Parathyroid adenoma (tissue), 2 donors: ENCODE data around the gene SMO.

Source experiments
- H2AFZ ChIP-seq: fragments of 300-600 bp; sonication (generic); one replicate; pipeline ENCODE4 v1.7.0; 2017; ENCODE audit warnings: antibody characterized with exemption, mild to moderate bottlenecking
- H3K27ac ChIP-seq: fragments of 300-600 bp; sonication (generic); one replicate; pipeline ENCODE4 v1.7.0; 2017
- H3K27me3 ChIP-seq: fragments of 300-600 bp; sonication (generic); one replicate; pipeline ENCODE4 v1.7.0; 2017; ENCODE audit warnings: low read length; ENCODE audit not compliant: control insufficient read depth, insufficient read depth
- H3K36me3 ChIP-seq: fragments of 300-600 bp; sonication (generic); one replicate; pipeline ENCODE4 v1.7.0; 2017; ENCODE audit warnings: low read length; ENCODE audit not compliant: control insufficient read depth, insufficient read depth
- H3K4me1 ChIP-seq: fragments of 300-600 bp; sonication (generic); one replicate; pipeline ENCODE4 v1.7.0; 2017; ENCODE audit warnings: control low read depth
- H3K4me2 ChIP-seq: fragments of 300-600 bp; sonication (generic); one replicate; pipeline ENCODE4 v1.7.0; 2017; ENCODE audit warnings: low read length
- H3K4me3 ChIP-seq: fragments of 300-600 bp; sonication (generic); one replicate; pipeline ENCODE4 v1.7.0; 2017; ENCODE audit warnings: low read depth, low read length
- H3K79me2 ChIP-seq: fragments of 300-600 bp; sonication (generic); one replicate; pipeline ENCODE4 v1.7.0; 2017; ENCODE audit warnings: control low read depth
- H3K9ac ChIP-seq: fragments of 300-600 bp; sonication (generic); one replicate; pipeline ENCODE4 v1.7.0; 2017; ENCODE audit warnings: mild to moderate bottlenecking
- H3K9me3 ChIP-seq: fragments of 300-600 bp; sonication (generic); one replicate; pipeline ENCODE4 v1.7.0; 2017; ENCODE audit warnings: low read length; ENCODE audit not compliant: control insufficient read depth
- TF ChIP-seq, protein P1 (sequence below): fragments of 300-600 bp; sonication (generic); IDR thresholded peaks from one replicate; pipeline ENCODE4 v1.7.0; 2017; ENCODE audit warnings: antibody characterized with exemption, mild to moderate bottlenecking
- donor health status: primary hyperparathyroidism.

SMO gene

DNA sequence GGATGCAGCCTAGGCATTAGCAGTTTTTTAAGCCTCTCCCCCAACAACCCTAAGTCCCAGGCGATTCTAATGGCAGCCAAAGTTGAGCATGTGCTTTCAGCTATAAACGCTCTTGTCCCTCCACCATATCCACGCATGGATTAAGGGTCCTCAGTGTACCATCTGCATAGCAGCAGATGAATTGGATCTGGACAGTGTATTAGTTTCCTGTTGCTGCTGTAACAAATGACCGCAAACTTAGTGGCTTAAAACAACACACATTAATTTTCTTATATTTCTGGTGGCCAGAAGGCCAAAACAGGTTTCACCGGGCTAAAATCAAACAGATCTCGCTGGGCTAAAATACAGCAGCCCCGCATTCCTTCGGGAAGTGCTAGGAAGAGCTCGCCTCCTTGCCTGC is 30.8 kb upstream of the SMO start:
- TF ChIP-seq, protein P1, sequence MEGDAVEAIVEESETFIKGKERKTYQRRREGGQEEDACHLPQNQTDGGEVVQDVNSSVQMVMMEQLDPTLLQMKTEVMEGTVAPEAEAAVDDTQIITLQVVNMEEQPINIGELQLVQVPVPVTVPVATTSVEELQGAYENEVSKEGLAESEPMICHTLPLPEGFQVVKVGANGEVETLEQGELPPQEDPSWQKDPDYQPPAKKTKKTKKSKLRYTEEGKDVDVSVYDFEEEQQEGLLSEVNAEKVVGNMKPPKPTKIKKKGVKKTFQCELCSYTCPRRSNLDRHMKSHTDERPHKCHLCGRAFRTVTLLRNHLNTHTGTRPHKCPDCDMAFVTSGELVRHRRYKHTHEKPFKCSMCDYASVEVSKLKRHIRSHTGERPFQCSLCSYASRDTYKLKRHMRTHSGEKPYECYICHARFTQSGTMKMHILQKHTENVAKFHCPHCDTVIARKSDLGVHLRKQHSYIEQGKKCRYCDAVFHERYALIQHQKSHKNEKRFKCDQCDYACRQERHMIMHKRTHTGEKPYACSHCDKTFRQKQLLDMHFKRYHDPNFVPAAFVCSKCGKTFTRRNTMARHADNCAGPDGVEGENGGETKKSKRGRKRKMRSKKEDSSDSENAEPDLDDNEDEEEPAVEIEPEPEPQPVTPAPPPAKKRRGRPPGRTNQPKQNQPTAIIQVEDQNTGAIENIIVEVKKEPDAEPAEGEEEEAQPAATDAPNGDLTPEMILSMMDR: no peak
- no peaks in the 10 kb centered on the region for H3K79me2 ChIP-seq
- no peak overlapping the region for H2AFZ ChIP-seq
- no peak overlapping the region for H3K4me3 ChIP-seq
- peaks cover 2% of the 10 kb centered on the region for H3K4me1 ChIP-seq
- no peaks in the 10 kb centered on the region for H3K36me3 ChIP-seq
- no peak overlapping the region for H3K4me2 ChIP-seq
- no peaks in the 10 kb centered on the region for H3K9me3 ChIP-seq
- no peaks in the 10 kb centered on the region for H3K27me3 ChIP-seq
- no peak overlapping the region for H3K27ac ChIP-seq
- no peak overlapping the region for H3K9ac ChIP-seq

DNA sequence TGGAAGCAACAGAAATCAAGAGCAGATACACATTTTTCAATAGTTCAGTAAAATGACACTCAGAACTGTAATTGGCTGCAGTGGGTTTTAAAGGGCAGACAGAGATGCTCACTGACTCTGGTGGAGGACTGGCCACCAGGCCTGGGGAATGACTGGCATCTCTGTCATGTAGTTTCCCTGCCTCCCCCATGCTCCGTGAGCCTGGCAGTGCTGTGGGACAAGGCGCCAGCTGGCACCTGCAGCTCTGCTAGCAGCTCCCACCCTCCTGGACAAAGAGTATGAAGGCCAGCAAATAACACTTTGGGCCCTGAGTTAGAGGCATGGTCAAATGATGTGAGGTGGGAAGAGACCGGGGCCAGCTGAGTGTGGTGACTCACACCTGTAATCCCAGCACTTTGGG is 28.9 kb upstream of the SMO start:
- no peak overlapping the region for H3K4me2 ChIP-seq

DNA sequence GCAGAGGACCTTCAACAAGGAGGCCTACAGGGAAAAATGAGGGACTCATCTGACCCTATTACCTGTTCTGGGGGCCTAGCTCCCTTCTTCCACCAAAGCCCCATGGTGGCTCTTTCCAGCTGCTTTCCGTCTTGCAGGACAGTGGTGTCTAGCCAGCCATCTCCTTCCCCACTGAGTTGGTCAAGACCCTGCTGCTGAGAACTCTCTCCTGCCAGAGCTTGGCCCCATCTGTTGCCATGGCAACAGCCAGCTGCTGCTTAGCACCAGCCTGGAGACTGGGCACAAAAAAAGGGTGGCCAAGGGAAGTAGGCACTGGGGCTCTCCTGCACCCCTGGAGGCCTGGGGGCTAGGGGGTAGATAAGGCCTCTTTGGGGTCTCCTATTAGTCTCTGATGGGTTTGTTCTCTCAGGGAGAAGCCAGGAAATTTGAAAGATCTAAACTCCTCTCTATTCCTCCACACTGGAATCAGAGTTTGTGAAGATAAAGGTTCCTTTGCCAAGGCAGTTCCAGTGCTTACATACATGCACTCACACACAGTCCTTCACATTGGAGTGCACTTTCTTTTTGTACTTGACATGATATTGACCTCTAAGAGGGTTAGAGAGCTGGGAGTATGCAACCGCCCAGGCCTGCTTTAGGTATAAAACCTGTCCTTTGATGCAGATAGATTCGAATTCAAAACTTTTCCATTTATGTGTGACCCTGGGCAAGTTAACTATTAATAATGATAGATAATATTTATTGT is 28.1 kb upstream of the SMO start:
- H3K4me3 ChIP-seq: no peak overlapping the region
- no peaks in the 10 kb centered on the region for H3K36me3 ChIP-seq
- no peak overlapping the region for H3K27ac ChIP-seq
- H2AFZ ChIP-seq: no peak overlapping the region
- H3K9ac ChIP-seq: no peak overlapping the region
- no peaks in the 10 kb centered on the region for H3K27me3 ChIP-seq
- H3K79me2 ChIP-seq: no peaks in the 10 kb centered on the region
- H3K4me2 ChIP-seq: no peak overlapping the region
- H3K4me1 ChIP-seq: peaks cover 2% of the 10 kb centered on the region
- H3K9me3 ChIP-seq: no peaks in the 10 kb centered on the region
- TF ChIP-seq, protein P1: no peak

More for the DNA sequence above, 28.9 kb upstream of the SMO start:
- H3K36me3 ChIP-seq: no peaks in the 10 kb centered on the region
- H2AFZ ChIP-seq: no peak overlapping the region
- H3K4me1 ChIP-seq: peaks cover 2% of the 10 kb centered on the region
- no peaks in the 10 kb centered on the region for H3K27me3 ChIP-seq
- H3K4me3 ChIP-seq: no peak overlapping the region
- no peaks in the 10 kb centered on the region for H3K9me3 ChIP-seq
- H3K79me2 ChIP-seq: no peaks in the 10 kb centered on the region
- H3K27ac ChIP-seq: no peak overlapping the region
- TF ChIP-seq, protein P1: no peak
- H3K9ac ChIP-seq: no peak overlapping the region

DNA sequence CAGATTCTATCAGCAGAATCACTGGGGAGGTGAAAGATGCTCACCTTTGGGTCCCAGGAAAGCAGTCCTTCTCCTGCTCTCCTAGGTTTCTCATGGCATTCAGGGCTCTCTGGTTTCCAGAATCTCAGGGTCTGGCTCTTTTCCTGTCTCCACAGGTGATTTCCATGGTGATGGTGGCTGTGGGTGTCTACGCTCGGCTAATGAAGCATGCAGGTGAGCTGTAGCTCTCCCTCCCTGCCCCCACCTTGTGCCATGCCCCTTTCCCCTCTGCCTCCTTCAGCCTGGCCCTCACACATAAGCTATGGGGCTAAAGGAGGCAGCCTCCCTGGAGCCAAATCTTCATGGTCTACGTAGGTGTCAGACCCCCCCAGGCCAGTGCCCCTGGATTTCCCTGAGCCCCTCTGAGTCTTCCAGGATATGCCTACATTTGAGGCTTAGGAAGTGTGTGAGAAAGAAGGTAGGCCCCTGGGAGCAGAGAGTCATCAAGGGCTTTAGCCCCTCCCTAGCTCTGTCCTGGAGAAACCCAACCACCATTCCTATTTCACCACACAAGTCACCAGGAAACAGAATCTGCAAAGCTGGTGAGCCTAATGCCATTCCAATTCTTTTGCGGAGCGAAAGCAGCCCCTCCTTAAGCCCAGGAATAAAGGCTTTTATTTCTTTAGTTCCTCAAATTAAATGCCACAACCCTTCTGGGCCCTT is 26.8 kb upstream of the SMO start:
- TF ChIP-seq, protein P1: no peak
- Histone ChIP-seq H3K4me3 (no peak overlapping the region), H3K9ac (no peak overlapping the region), H3K4me2 (no peak overlapping the region), H3K27ac (no peak overlapping the region), H2AFZ (no peak overlapping the region), H3K27me3 (no peaks in the 10 kb centered on the region), H3K36me3 (no peaks in the 10 kb centered on the region), H3K9me3 (no peaks in the 10 kb centered on the region), H3K79me2 (no peaks in the 10 kb centered on the region), H3K4me1 (peaks cover 2% of the 10 kb centered on the region)
